ENCODE results near the gene AFF2.

Gene AFF2

DNA sequence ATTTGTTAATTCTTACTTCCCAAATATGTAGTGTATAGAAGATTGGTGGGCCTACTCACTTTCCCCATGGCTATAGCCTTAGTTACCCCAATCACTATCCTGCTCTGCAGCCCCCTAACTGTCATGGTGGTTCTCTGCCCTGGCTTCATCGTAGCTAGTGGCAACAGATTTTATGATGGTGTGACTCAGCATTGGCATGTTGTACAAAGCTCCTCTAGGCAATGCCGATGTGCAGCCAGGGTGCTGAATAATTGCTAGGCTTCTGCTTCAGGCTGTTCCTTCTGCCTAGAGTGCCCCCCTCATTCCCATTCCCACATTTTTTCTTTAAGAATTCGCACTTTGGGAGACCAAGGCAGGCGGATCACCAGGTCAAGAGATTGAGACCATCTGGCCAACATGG, 35.2 kb downstream of the AFF2 start:
- Histone ChIP-seq H3K4me3 (ENCODE audit: extremely low read depth, insufficient read depth, low read length, poor library complexity, severe bottlenecking) (no peak overlapping the region), H3K4me1 (ENCODE audit: control insufficient read depth, insufficient read depth, low read length, poor library complexity, severe bottlenecking) (peaks cover 22% of the 10 kb centered on the region), H3K36me3 (ENCODE audit: control insufficient read depth, insufficient read depth, low read length) (no peaks in the 10 kb centered on the region), H3K9me3 (ENCODE audit: control insufficient read depth, low read length) (no peaks in the 10 kb centered on the region), H3K27ac (ENCODE audit: low read depth, low read length, severe bottlenecking) (no peak overlapping the region)
- 69 to 75% methylated on average over 1 to 2 of the region's 4 CpGs for WGBS, 2 experiments (ENCODE audit: insufficient coverage in 2 of 2)

GRCh38 chrX:148536961-148537360, 36.5 kb downstream of the AFF2 start:
- WGBS, 2 experiments (ENCODE audit: insufficient coverage in 2 of 2), result no CpG with 5 or more reads among the region's 1 CpG
- H3K9me3 ChIP-seq (ENCODE audit: control insufficient read depth, low read length), result no peaks in the 10 kb centered on the region
- no peak overlapping the region for H3K27ac ChIP-seq (ENCODE audit: low read depth, low read length, severe bottlenecking)
- no peaks in the 10 kb centered on the region for H3K36me3 ChIP-seq (ENCODE audit: control insufficient read depth, insufficient read depth, low read length)
- peaks cover 25% of the 10 kb centered on the region for H3K4me1 ChIP-seq (ENCODE audit: control insufficient read depth, insufficient read depth, low read length, poor library complexity, severe bottlenecking)
- no peak overlapping the region for H3K4me3 ChIP-seq (ENCODE audit: extremely low read depth, insufficient read depth, low read length, poor library complexity, severe bottlenecking)

DNA sequence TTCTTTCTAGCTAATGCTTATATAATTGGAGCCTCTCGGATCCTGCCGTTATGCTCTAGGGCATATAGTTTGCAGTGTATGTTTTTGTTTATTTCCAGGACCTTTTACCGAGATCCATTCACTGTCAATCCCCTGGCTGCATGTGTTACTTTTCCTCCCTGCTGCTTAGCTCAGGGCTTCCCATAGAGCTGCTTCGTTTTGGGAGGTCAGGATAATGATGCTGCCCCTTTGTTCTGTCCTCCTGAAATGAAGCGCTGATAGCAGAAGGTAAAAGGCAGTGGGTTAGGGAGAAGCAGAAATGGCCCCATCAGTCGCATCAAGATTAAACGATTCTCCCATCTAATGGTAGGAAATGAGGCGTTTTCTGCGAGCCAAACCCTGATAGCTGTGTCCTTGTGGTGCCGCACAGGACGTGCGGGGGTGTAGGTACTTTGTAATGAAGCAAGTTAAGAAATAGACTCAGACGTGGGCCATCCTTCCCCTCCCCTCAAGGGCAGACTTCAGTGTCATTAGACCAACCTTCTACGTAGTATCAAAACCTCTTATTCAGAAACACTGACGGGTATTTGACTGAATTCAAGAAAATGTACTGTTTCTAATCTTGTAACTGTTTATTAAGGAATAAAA, 37.3 kb downstream of the AFF2 start:
- Histone ChIP-seq H3K4me3 (ENCODE audit: extremely low read depth, insufficient read depth, low read length, poor library complexity, severe bottlenecking) (no peak overlapping the region), H3K9me3 (ENCODE audit: control insufficient read depth, low read length) (no peaks in the 10 kb centered on the region)
- 80 to 100% methylated on average over 1 of the region's 15 CpGs for WGBS, 2 experiments (ENCODE audit: insufficient coverage in 2 of 2)

GRCh38 chrX:148538582-148538981, 38.2 kb downstream of the AFF2 start:
- Histone ChIP-seq H3K4me3 (ENCODE audit: extremely low read depth, insufficient read depth, low read length, poor library complexity, severe bottlenecking) (no peak overlapping the region), H3K9me3 (ENCODE audit: control insufficient read depth, low read length) (no peaks in the 10 kb centered on the region), H3K4me1 (ENCODE audit: control insufficient read depth, insufficient read depth, low read length, poor library complexity, severe bottlenecking) (peaks cover 25% of the 10 kb centered on the region), H3K27ac (ENCODE audit: low read depth, low read length, severe bottlenecking) (no peak overlapping the region), H3K36me3 (ENCODE audit: control insufficient read depth, insufficient read depth, low read length) (no peaks in the 10 kb centered on the region)
- WGBS, 2 experiments (ENCODE audit: insufficient coverage in 2 of 2), result no CpG with 5 or more reads among the region's 2 CpGs

More for the DNA sequence above, 37.3 kb downstream of the AFF2 start:
- Histone ChIP-seq H3K27ac (ENCODE audit: low read depth, low read length, severe bottlenecking) (no peak overlapping the region), H3K4me1 (ENCODE audit: control insufficient read depth, insufficient read depth, low read length, poor library complexity, severe bottlenecking) (peaks cover 25% of the 10 kb centered on the region), H3K36me3 (ENCODE audit: control insufficient read depth, insufficient read depth, low read length) (no peaks in the 10 kb centered on the region)

- WGBS, 2 experiments (ENCODE audit: insufficient coverage in 2 of 2), result no CpG with 5 or more reads among the region's 1 CpG
- peaks cover 25% of the 10 kb centered on the region for H3K4me1 ChIP-seq (ENCODE audit: control insufficient read depth, insufficient read depth, low read length, poor library complexity, severe bottlenecking)
- no peak overlapping the region for H3K4me3 ChIP-seq (ENCODE audit: extremely low read depth, insufficient read depth, low read length, poor library complexity, severe bottlenecking)
- H3K27ac ChIP-seq (ENCODE audit: low read depth, low read length, severe bottlenecking), result no peak overlapping the region
- H3K9me3 ChIP-seq (ENCODE audit: control insufficient read depth, low read length), result no peaks in the 10 kb centered on the region
- H3K36me3 ChIP-seq (ENCODE audit: control insufficient read depth, insufficient read depth, low read length), result no peaks in the 10 kb centered on the region
Observed at GRCh38 chrX:148540114-148540513, 39.7 kb downstream of the AFF2 start.

DNA sequence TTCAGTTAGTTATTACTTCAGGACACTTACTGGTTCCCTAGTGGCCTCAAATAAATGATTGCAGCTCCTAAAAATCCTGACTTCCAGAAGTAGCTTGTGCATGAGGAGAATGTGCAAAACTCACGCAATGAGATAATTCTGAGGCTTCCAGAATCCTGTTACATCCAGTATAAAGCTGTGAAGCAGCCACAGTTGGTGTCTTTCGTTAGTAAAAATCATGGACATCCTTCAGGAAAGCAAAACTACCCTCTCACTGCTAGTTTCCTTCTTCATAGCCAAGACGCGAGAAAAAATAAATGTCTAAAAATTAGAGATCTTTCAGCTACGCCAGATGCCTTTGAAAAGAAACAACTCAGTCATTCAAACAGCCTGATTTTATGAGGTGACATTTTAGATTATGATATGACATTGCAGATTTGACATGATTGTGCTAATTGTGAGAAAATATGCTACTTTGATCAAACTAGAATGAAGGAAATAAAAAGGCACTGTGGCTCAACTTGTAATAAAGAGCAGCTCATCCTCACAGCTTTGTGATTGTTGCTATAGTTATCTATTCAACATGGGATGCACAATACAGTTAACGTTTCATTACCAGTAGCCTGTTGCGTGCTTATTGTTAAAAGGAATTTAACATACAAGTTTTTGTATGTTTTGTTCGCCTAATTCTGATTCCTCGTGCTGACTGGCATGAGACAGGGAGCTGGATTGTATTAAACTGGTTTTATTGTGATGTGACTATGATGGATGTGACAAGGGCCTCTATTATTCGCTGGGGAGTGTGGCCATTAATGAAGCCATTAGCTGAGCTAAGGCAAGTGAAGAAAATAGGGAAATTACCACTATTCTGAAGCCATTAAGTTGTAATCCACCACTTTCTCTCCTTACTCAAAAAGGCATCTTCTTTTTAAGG, 40.5 kb downstream of the AFF2 start:
- no peak overlapping the region for H3K4me3 ChIP-seq (ENCODE audit: extremely low read depth, insufficient read depth, low read length, poor library complexity, severe bottlenecking)
- WGBS, 2 experiments (ENCODE audit: insufficient coverage in 2 of 2), result 83% methylated on average over 1 of the region's 10 CpGs; no CpG with 5 or more reads in 1 of the 2 experiments
- peaks cover 25% of the 10 kb centered on the region for H3K4me1 ChIP-seq (ENCODE audit: control insufficient read depth, insufficient read depth, low read length, poor library complexity, severe bottlenecking)
- no peaks in the 10 kb centered on the region for H3K9me3 ChIP-seq (ENCODE audit: control insufficient read depth, low read length)
- H3K36me3 ChIP-seq (ENCODE audit: control insufficient read depth, insufficient read depth, low read length), result no peaks in the 10 kb centered on the region
- no peak overlapping the region for H3K27ac ChIP-seq (ENCODE audit: low read depth, low read length, severe bottlenecking)

DNA sequence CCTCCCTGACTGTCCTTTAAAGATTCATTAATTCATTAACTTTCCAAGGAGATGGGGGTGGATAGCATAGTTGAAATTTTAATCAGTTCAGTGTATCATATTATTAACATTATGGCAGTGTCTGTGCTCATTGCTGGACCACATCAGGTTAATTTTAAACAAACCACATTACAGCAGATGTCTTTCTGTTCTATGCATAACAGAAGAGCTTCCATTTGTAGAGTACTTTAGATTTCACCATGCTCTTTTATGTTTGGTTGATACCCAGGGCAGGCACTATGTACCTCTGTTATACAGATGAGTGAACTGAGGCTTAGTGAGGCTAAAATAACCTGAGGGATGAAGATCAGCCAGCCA, 41.1 kb downstream of the AFF2 start:
- Histone ChIP-seq H3K9me3 (ENCODE audit: control insufficient read depth, low read length) (no peaks in the 10 kb centered on the region), H3K4me1 (ENCODE audit: control insufficient read depth, insufficient read depth, low read length, poor library complexity, severe bottlenecking) (peaks cover 20% of the 10 kb centered on the region), H3K36me3 (ENCODE audit: control insufficient read depth, insufficient read depth, low read length) (no peaks in the 10 kb centered on the region), H3K4me3 (ENCODE audit: extremely low read depth, insufficient read depth, low read length, poor library complexity, severe bottlenecking) (no peak overlapping the region), H3K27ac (ENCODE audit: low read depth, low read length, severe bottlenecking) (no peak overlapping the region)

DNA sequence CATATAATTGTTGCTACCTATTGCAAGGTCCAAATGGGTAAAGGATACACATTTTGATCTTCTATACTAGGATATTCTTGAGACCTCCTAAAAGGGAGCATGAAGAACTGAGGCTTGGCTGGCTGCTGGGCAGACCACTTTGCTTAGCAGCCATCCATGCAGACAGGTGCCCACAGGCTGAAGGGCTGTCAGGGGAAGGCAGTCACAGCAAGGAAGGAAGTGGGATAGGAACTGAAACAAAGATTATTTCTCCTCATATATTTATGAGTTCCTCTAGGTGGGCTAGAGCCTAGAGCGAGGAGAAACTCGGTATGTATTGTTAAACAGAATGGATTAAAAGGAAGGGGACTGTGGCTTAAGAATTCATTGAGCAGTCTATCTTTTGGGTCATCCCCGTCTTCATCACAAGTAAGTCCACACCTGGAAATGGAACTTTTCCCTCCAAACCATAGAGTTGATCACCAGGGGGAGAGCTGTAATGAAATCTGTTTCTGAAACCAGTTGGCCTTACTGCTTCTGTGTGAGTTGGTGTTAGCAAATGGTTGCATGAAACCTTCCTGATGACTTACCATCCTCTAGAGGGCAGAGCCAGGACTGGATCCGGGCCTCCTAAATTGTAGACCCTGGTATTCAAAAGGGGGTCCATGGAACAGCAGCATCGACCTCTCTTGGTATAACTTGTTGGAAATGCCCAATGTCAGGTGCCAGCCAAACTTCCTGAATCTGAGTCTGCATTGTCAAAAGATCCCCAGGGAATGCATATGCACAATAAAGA, 42.3 kb downstream of the AFF2 start:
- H3K9me3 ChIP-seq (ENCODE audit: control insufficient read depth, low read length), result no peaks in the 10 kb centered on the region
- H3K4me1 ChIP-seq (ENCODE audit: control insufficient read depth, insufficient read depth, low read length, poor library complexity, severe bottlenecking), result peaks cover 17% of the 10 kb centered on the region
- WGBS, 2 experiments (ENCODE audit: insufficient coverage in 2 of 2), result 55% methylated on average over 2 of the region's 5 CpGs; no CpG with 5 or more reads in 1 of the 2 experiments
- H3K4me3 ChIP-seq (ENCODE audit: extremely low read depth, insufficient read depth, low read length, poor library complexity, severe bottlenecking), result no peak overlapping the region
- H3K27ac ChIP-seq (ENCODE audit: low read depth, low read length, severe bottlenecking), result no peak overlapping the region
- H3K36me3 ChIP-seq (ENCODE audit: control insufficient read depth, insufficient read depth, low read length), result no peaks in the 10 kb centered on the region

DNA sequence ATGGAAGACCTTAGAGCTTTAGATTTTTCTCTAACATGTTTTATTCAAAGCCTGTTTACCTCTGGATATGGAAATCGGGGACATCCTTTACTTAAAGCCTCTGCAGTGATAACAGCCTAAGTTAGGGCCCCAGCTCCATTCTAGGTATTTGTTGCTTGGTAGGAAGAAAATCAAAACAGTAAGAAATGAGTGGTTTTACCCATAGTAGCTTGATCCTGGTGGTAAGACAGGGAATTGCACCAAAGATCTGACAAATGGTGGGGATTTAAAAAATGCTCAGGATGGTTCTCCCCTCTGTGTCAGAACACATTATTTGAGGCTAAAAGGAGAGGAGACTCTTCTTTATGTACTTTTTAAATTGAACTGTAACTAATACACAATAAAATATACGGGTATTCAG, 52.4 kb downstream of the AFF2 start:
- Histone ChIP-seq H3K9me3 (ENCODE audit: control insufficient read depth, low read length) (no peaks in the 10 kb centered on the region), H3K4me1 (ENCODE audit: control insufficient read depth, insufficient read depth, low read length, poor library complexity, severe bottlenecking) (peaks cover 9% of the 10 kb centered on the region), H3K36me3 (ENCODE audit: control insufficient read depth, insufficient read depth, low read length) (no peaks in the 10 kb centered on the region), H3K4me3 (ENCODE audit: extremely low read depth, insufficient read depth, low read length, poor library complexity, severe bottlenecking) (no peak overlapping the region), H3K27ac (ENCODE audit: low read depth, low read length, severe bottlenecking) (no peak overlapping the region)
- WGBS, 2 experiments (ENCODE audit: insufficient coverage in 2 of 2), result no CpG with 5 or more reads among the region's 2 CpGs

DNA sequence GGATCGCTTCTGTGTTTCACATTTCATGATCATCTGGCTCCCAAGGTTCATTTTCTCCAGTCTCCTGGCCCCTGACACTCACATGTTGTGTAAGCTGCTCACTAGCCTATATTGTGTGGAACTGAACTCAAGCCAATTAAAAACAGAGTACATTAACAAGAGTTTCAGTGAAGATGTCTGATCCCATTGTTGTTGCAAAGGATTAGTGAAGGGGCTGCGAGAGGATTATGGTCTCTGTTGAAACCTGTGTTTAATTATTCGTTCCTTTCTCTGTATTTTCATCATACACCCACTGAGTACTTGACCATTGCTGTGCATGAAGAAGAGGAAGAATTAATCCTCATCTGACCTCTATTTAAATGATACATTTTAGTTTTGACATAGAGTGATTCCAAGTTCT, 54.7 kb downstream of the AFF2 start:
- no peaks in the 10 kb centered on the region for H3K4me1 ChIP-seq (ENCODE audit: control insufficient read depth, insufficient read depth, low read length, poor library complexity, severe bottlenecking)
- H3K4me3 ChIP-seq (ENCODE audit: extremely low read depth, insufficient read depth, low read length, poor library complexity, severe bottlenecking), result no peak overlapping the region
- H3K9me3 ChIP-seq (ENCODE audit: control insufficient read depth, low read length), result no peaks in the 10 kb centered on the region
- H3K36me3 ChIP-seq (ENCODE audit: control insufficient read depth, insufficient read depth, low read length), result no peaks in the 10 kb centered on the region
- no CpG with 5 or more reads among the region's 3 CpGs for WGBS, 2 experiments (ENCODE audit: insufficient coverage in 2 of 2)
- H3K27ac ChIP-seq (ENCODE audit: low read depth, low read length, severe bottlenecking), result no peak overlapping the region
